Neural progenitor cell (in vitro differentiated cells): Measurements from ENCODE around the gene RNF103. TPM values are rescaled to one million over a fixed set of nuclear protein-coding genes. Genes with fewer than 3 reads are reported as not detected.

Experiments used
- DNase-seq: peaks from one replicate; pipeline ENCODE4 v3.0.0-alpha.2; 2016; ENCODE audit warnings: low spot score
- H2AFZ ChIP-seq: fragments of 200-600 bp; sonication (generic); replicated peaks from 2 replicates; pipeline ENCODE4 v1.6.1; 2016; ENCODE audit warnings: antibody characterized with exemption
- H3F3A ChIP-seq: fragments of 200-600 bp; sonication (generic); 2 replicates; pipeline ENCODE4 v1.6.1; 2016; ENCODE audit warnings: antibody characterized with exemption, low read depth
- H3K27ac ChIP-seq: fragments of 200-600 bp; sonication (generic); 2 replicates; pipeline ENCODE4 v1.5.1; 2016; ENCODE audit warnings: mild to moderate bottlenecking
- H3K27me3 ChIP-seq: fragments of 200-600 bp; sonication (generic); 2 replicates; pipeline ENCODE4 v1.6.1; 2016; ENCODE audit warnings: mild to moderate bottlenecking, moderate library complexity
- H3K36me3 ChIP-seq: fragments of 200-600 bp; sonication (generic); 2 replicates; pipeline ENCODE4 v1.5.1; 2016
- H3K4me1 ChIP-seq: fragments of 200-600 bp; sonication (generic); 2 replicates; pipeline ENCODE4 v1.6.1; 2016; ENCODE audit warnings: mixed run types
- H3K4me2 ChIP-seq: fragments of 200-600 bp; sonication (generic); 2 replicates; pipeline ENCODE4 v1.6.1; 2016
- H3K4me3 ChIP-seq: fragments of 200-600 bp; sonication (generic); 2 replicates; pipeline ENCODE4 v1.5.1; 2016
- H3K79me2 ChIP-seq: fragments of 200-600 bp; sonication (generic); 2 replicates; pipeline ENCODE4 v1.6.1; 2016; ENCODE audit warnings: low read depth
- H3K9ac ChIP-seq: fragments of 200-600 bp; sonication (generic); 2 replicates; pipeline ENCODE4 v1.6.1; 2016
- H3K9me3 ChIP-seq: fragments of 200-600 bp; sonication (generic); 2 replicates; pipeline ENCODE4 v1.5.1; 2016; ENCODE audit warnings: low read depth
- H4K20me1 ChIP-seq: fragments of 200-600 bp; sonication (generic); 2 replicates; pipeline ENCODE4 v1.6.1; 2016; ENCODE audit warnings: low read depth
- H3K27ac Mint-ChIP-seq: 3 replicates; pipeline ENCODE4 v1.8.0; 2021; ENCODE audit warnings: mixed read lengths
- H3K27me3 Mint-ChIP-seq: 2 replicates; pipeline ENCODE4 v1.8.0; 2022; ENCODE audit warnings: low read depth, mild to moderate bottlenecking, inconsistent platforms, moderate library complexity, mixed read lengths; ENCODE audit not compliant: insufficient read depth
- H3K36me3 Mint-ChIP-seq: 3 replicates; pipeline ENCODE4 v1.8.0; 2021; ENCODE audit warnings: mixed read lengths
- H3K4me1 Mint-ChIP-seq: 3 replicates; pipeline ENCODE4 v1.8.0; 2021; ENCODE audit warnings: mixed read lengths
- H3K4me3 Mint-ChIP-seq: 3 replicates; pipeline ENCODE4 v1.8.0; 2021; ENCODE audit warnings: mild to moderate bottlenecking, moderate library complexity, mixed read lengths
- H3K9me3 Mint-ChIP-seq: 3 replicates; pipeline ENCODE4 v1.8.0; 2020; ENCODE audit warnings: mixed read lengths
- CTCF ChIP-seq: fragments of 200-600 bp; sonication (generic); IDR thresholded peaks from 2 replicates; pipeline ENCODE4 v1.5.1; 2017; ENCODE audit warnings: antibody characterized with exemption, mild to moderate bottlenecking
- EZH2 ChIP-seq: fragments of 200-600 bp; sonication (generic); IDR thresholded peaks from 2 replicates; pipeline ENCODE4 v1.6.1; 2017; ENCODE audit warnings: antibody characterized with exemption, mild to moderate bottlenecking, moderate library complexity
- EZH2phosphoT487 ChIP-seq: fragments of 200-600 bp; sonication (generic); IDR thresholded peaks from 2 replicates; pipeline ENCODE4 v1.6.1; 2017; ENCODE audit warnings: antibody characterized with exemption
- total RNA-seq: library from RNA; depleted of rRNA; stranded (reverse); fragments of >200 nt; gene quantifications from 2 replicates; pipeline ENCODE4 v1.2.3, GENCODE V29; 2015; ENCODE audit warnings: low replicate concordance

RNF103 gene
- total RNA-seq, 1 donor from 2014 or later, result 26.5 TPM

GRCh38 chr2:86634352-86634751, 10.7 kb upstream of the RNF103 start:
- H3K9me3 Mint-ChIP-seq, result no peaks in the 10 kb centered on the region
- H3K36me3 Mint-ChIP-seq, result no peaks in the 10 kb centered on the region
- H3K4me1 ChIP-seq, result peaks cover 5% of the 10 kb centered on the region

GRCh38 chr2:86633155-86633651, 9.5 kb upstream of the RNF103 start:
- no peaks in the 10 kb centered on the region for H4K20me1 ChIP-seq
- no peaks in the 10 kb centered on the region for H3F3A ChIP-seq
- H3K27ac ChIP-seq, result no peak overlapping the region
- no peak overlapping the region for H3K4me2 ChIP-seq
- no peak for TF ChIP-seq EZH2
- TF ChIP-seq CTCF, result no peak
- TF ChIP-seq EZH2phosphoT487, result no peak
- Mint-ChIP-seq H3K4me1 (peaks cover 7% of the 10 kb centered on the region), H3K36me3 (no peaks in the 10 kb centered on the region), H3K4me3 (no peak overlapping the region), H3K9me3 (no peaks in the 10 kb centered on the region), H3K27me3 (peaks cover 2% of the 10 kb centered on the region), H3K27ac (no peak overlapping the region)
- no peaks in the 10 kb centered on the region for H3K9me3 ChIP-seq
- H3K79me2 ChIP-seq, result no peaks in the 10 kb centered on the region
- DNase-seq, result no peak
- no peaks in the 10 kb centered on the region for H3K36me3 ChIP-seq
- H3K27me3 ChIP-seq, result no peaks in the 10 kb centered on the region
- peaks cover 5% of the 10 kb centered on the region for H3K4me1 ChIP-seq
- no peak overlapping the region for H2AFZ ChIP-seq
- H3K4me3 ChIP-seq, result no peak overlapping the region
- no peak overlapping the region for H3K9ac ChIP-seq

More at GRCh38 chr2:86634352-86634751, 10.7 kb upstream of the RNF103 start:
- Mint-ChIP-seq H3K4me1 (peaks cover 7% of the 10 kb centered on the region), H3K27me3 (peaks cover 1% of the 10 kb centered on the region), H3K27ac (no peak overlapping the region), H3K4me3 (no peak overlapping the region)
- Histone ChIP-seq H3K79me2 (no peaks in the 10 kb centered on the region), H4K20me1 (no peaks in the 10 kb centered on the region), H3K27me3 (no peaks in the 10 kb centered on the region), H3K4me2 (no peak overlapping the region), H2AFZ (no peak overlapping the region), H3K4me3 (no peak overlapping the region), H3K9ac (no peak overlapping the region), H3K9me3 (no peaks in the 10 kb centered on the region), H3F3A (no peaks in the 10 kb centered on the region), H3K27ac (no peak overlapping the region), H3K36me3 (no peaks in the 10 kb centered on the region)
- no peak for DNase-seq
- TF ChIP-seq EZH2phosphoT487 (no peak), EZH2 (no peak), CTCF (no peak)

GRCh38 chr2:86632672-86633071, 9.0 kb upstream of the RNF103 start:
- no peak for DNase-seq
- Mint-ChIP-seq H3K27me3 (peaks cover 2% of the 10 kb centered on the region), H3K4me3 (no peak overlapping the region), H3K36me3 (no peaks in the 10 kb centered on the region), H3K27ac (no peak overlapping the region), H3K9me3 (no peaks in the 10 kb centered on the region), H3K4me1 (peaks cover 7% of the 10 kb centered on the region)
- Histone ChIP-seq H3K27ac (no peak overlapping the region), H3F3A (no peaks in the 10 kb centered on the region), H2AFZ (no peak overlapping the region), H4K20me1 (no peaks in the 10 kb centered on the region), H3K4me3 (no peak overlapping the region), H3K4me2 (no peak overlapping the region), H3K79me2 (no peaks in the 10 kb centered on the region), H3K9ac (no peak overlapping the region), H3K4me1 (peaks cover 5% of the 10 kb centered on the region), H3K9me3 (no peaks in the 10 kb centered on the region), H3K27me3 (no peaks in the 10 kb centered on the region), H3K36me3 (no peaks in the 10 kb centered on the region)
- TF ChIP-seq CTCF, result no peak
- TF ChIP-seq EZH2, result no peak
- no peak for TF ChIP-seq EZH2phosphoT487
